ENCODE results near the gene PRKAG3.
A peak's percentile ranks its signal among the peaks of the same experiment; 100 is the strongest.
"Not testable (repeated sequence)": the region's sequence is repeated elsewhere in the genome, so short reads cannot be mapped to it uniquely, and the experiment has no call there.

The PRKAG3 gene

GRCh38 chr2:218863021-218863520 is 31.5 kb upstream of the PRKAG3 start:
- DNase-seq (ENCODE audit: low read depth), result no peak

GRCh38 chr2:218861645-218862318 is 30.2 kb upstream of the PRKAG3 start:
- no peak for DNase-seq (ENCODE audit: low read depth)

- no peak for DNase-seq (ENCODE audit: low read depth)
These were observed 29.4 kb upstream of the PRKAG3 start for GRCh38 chr2:218860950-218861381.

- DNase-seq (ENCODE audit: low read depth), result no peak
These were observed 28.6 kb upstream of the PRKAG3 start for GRCh38 chr2:218859988-218860831.

GRCh38 chr2:218859556-218859987 is 28.0 kb upstream of the PRKAG3 start, which contains the start of gene WNT6:
Gene WNT6 (plus strand): TSS chr2:218859805. CDS start chr2:218860038, 233 bp downstream.
- DNase-seq (ENCODE audit: low read depth), result no peak

- no peak for DNase-seq (ENCODE audit: low read depth)
These were observed 27.3 kb upstream of the PRKAG3 start for GRCh38 chr2:218858671-218859555.

GRCh38 chr2:218858138-218858445 is 26.5 kb upstream of the PRKAG3 start:
- DNase-seq (ENCODE audit: low read depth), result no peak

GRCh38 chr2:218857371-218858137 is 26.0 kb upstream of the PRKAG3 start:
- no peak for DNase-seq (ENCODE audit: low read depth)

GRCh38 chr2:218856896-218857243 is 25.3 kb upstream of the PRKAG3 start:
- DNase-seq (ENCODE audit: low read depth), result no peak

GRCh38 chr2:218856167-218856895 is 24.7 kb upstream of the PRKAG3 start:
- DNase-seq (ENCODE audit: low read depth), result no peak

GRCh38 chr2:218855305-218856166 is 23.9 kb upstream of the PRKAG3 start:
- no peak for DNase-seq (ENCODE audit: low read depth)

GRCh38 chr2:218854860-218855259 is 23.3 kb upstream of the PRKAG3 start:
- no peak for DNase-seq (ENCODE audit: low read depth)

GRCh38 chr2:218853766-218854165 is 22.2 kb upstream of the PRKAG3 start:
- DNase-seq (ENCODE audit: low read depth), result no peak

- peak; percentile 64 for DNase-seq (ENCODE audit: low read depth)
These were observed 21.5 kb upstream of the PRKAG3 start for GRCh38 chr2:218852911-218853667.

- no peak for DNase-seq (ENCODE audit: low read depth)
These were observed 19.7 kb upstream of the PRKAG3 start for GRCh38 chr2:218851286-218851685.

GRCh38 chr2:218850796-218851195 is 19.2 kb upstream of the PRKAG3 start:
- no peak for DNase-seq (ENCODE audit: low read depth)

- DNase-seq (ENCODE audit: low read depth), result no peak
These were observed 18.1 kb upstream of the PRKAG3 start for GRCh38 chr2:218849721-218850120.

GRCh38 chr2:218846963-218847362 is 15.4 kb upstream of the PRKAG3 start:
- not testable (repeated sequence) for DNase-seq (ENCODE audit: low read depth)

GRCh38 chr2:218844334-218844733 is 12.7 kb upstream of the PRKAG3 start:
- DNase-seq (ENCODE audit: low read depth), result not testable (repeated sequence)

All from activated T-cell treated with anti-CD3 and anti-CD28 coated beads for 1 hour (primary cell).